Stimulated activated CD4-positive, alpha-beta T cell treated with anti-CD3 and anti-CD28 coated beads, TNF-alpha, amount 100 ng/mL, for 1 hour (primary cell): ENCODE data around the gene SP7.
"Not testable (repeated sequence)": the region's sequence is repeated elsewhere in the genome, so short reads cannot be mapped to it uniquely, and the experiment has no call there.

Experiments
- DNase-seq, 3 donors: peaks; one replicate each; pipeline ENCODE4 v3.0.0-alpha.2; 2020; ENCODE audit warnings: low read depth in 3 of 3, low spot score in 1 of 3

The SP7 gene

GRCh38 chr12:53347905-53348304 is 11.8 kb upstream of the SP7 start:
- DNase-seq, result no peak

- DNase-seq, result no peak
Observed at GRCh38 chr12:53346491-53346890, 10.3 kb upstream of the SP7 start.

DNA sequence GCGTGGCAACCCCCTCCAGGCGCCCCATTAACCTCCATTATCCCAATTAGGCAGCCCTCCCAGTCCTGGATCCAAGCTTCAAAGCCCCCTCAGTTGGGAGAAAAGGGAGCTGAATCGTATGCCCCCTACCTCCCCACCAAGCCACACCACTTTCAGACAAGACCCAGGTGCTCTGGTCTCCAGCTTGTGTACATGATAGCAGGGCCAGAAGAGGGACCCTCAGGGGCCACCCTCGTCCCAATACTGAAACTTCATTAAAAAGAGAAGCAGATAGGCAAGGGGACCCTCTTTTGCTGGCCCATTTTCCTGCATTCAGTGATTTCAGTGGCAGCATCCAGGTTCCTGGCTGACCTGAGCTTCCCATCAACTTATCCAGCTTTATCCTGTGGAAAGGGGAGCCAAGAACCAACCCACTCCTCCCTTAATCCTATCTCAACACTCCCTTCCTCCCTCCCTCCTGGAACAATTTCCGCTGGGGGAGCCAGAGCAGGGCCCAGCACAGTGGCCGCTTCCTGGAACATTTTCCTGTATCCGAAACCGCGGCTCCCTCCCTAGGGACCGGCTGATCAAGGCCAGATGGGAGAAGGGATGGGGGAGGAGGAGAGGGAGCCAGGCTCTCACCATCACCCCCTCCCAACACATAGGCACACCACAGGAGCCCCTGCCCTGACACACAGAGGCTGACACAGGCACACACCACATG is 9.5 kb upstream of the SP7 start:
- no peak for DNase-seq

DNA sequence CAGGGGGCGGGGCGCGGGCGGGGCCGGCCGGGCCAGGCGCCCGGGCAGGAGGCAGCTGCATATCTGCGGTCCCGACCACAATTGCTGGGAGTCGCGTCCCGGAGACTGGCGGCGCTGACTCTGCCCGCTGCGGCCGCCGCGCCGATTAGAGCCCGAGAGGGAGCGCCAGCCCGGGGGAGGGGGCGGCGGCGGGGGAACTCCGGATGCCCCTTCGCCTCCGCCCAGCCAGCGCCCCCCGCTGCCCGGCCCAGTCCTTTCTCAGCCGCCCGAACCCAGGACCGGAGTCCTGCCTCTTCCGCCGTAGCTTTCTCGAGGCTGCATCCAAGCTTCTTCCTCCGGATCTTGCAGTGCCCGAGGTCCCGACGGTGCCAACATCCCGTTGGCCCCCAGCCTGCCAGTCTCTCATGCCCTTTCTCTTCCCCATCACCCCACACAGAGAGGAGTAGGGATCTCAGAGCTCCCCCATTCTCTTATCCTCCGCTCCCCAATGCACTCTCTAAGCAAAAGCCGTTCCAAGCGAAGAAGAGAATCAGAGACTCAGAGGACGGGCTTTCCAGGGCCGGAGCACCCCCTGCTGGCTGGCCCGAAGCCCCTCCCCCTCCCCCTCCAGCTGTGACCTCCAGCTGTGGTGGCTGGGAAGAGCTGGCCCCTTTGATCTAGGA is 8.8 kb upstream of the SP7 start:
- DNase-seq, result peak; percentile 41 to 68 (median 42)

- no peak for DNase-seq
Observed at GRCh38 chr12:53344487-53344823, 8.3 kb upstream of the SP7 start.

GRCh38 chr12:53343969-53344368 is 7.8 kb upstream of the SP7 start:
- no peak for DNase-seq

DNA sequence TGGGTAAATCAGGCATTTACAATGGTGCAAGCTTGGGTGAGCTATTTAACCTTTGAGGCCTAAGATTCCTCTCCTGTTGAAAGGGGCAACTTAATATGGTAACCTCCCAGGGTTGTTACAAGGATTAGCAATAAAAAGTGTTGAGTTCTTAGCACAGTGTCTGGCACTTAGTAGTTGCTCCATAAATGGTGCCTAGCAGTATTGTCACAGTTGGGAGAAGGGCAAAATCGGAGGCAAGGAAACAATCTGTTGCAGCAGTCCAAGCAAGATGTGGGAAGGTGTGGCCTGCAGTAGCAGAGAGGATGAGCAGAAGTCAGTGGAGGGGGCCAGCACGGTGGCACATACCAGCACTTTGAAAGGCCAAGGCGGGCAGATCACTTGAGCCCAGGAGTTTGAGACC is 7.3 kb upstream of the SP7 start:
- no peak for DNase-seq

- DNase-seq, result no peak
Observed at GRCh38 chr12:53340398-53340797, 4.2 kb upstream of the SP7 start.

DNA sequence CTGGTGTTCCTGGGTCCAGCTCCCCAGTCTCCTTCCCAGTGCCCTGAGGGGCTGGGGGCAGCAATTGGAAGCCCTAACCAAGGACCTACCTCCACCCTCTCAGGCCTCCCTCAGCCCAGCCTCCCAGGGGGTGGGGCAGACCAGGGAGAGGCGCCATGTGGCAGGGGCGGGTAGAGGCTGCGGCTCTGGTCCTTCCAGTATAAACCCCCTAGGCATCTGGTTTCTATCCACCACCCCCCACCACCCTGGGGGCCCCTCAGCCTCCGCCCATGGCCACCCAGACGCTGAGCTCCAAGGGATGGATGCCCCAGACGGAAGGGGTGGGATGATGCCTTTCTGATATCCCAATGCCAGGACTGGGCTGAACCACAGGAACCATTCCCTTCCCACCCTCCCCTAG is 2.8 kb upstream of the SP7 start:
- no peak for DNase-seq

DNA sequence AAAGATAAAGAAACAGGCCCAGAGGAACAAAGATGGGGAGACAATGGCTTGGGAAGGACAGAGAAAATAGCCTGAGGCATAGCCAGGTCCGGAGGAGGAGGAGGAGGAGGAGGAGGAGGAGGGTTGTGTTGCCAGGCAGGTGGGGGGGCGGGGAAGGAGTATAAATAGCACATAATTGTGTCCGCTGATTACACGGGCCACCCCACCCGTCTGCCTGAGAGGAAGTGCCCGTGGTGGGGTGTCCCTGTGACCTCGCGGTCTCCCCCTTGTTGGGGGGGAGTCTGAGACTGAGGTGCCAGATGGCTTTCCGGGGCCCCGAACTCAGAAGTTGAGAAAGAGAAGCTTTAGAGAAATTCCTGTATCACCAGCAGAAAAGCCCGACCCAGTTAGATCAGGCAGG is 1.9 kb upstream of the SP7 start:
- no peak for DNase-seq

GRCh38 chr12:53334822-53335221 is 1.3 kb downstream of the SP7 start:
- no peak for DNase-seq

DNA sequence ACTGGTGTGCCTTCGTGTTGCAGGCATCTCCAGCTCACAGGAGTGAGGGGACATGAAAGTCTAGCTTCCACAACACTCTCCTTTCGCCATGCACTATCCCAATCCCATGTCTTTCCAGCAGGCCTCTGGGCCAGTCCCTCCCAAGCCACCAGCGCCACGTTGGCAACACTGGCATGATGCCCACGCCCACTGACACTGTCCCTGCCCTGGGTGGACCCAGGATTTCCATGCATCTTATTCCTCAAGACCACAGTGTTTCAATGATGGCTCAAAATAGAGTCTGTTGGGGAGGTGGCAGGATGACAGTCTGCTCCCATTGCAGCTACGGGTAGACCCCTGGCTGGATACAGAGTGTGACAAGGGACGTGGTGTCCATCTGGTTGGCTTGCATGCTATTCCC is 2.3 kb downstream of the SP7 start:
- no peak for DNase-seq

DNA sequence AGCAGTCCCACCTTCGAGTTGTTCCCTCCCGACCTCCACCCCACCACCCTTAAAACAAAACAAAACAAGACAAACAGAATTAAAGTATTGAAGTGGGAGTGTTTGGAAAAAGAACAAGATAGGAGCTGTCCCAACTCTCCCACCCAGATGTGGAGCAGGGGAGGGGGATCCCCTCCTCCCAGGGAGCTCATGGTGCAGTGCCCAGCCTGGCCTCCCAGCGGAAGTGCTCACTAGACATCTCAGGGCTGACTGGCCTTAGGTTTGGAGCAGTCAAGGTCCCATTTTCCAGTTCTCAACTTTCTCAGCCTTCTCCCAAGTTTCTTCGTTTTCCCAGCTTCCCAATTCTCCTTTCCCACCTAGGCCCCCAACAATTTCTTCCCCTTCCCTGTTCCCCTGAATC is 2.9 kb downstream of the SP7 start:
- no peak for DNase-seq

DNA sequence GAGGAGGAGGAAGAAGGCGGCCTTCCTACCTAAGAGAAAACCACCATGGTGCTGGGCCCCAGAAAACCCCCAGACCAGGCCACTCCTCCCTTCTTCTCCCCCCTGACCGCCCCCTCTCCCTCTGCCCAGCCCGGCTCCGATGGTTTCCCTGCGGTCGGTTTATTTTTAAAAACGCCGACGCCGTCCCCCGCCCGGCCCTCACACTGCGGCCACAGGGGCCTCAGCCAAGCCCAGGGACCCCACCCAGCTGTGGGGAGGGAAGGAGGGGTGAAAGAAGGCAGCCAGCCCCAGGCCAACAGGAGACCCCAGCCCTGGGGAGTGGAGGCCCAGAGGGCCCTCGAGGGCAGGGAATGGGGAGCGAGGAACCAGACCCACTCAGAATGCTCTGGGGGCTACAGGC is 3.4 kb downstream of the SP7 start:
- no peak for DNase-seq

GRCh38 chr12:53332339-53332738 is 3.8 kb downstream of the SP7 start:
- DNase-seq, result not testable (repeated sequence)

- DNase-seq, result no peak
Observed at GRCh38 chr12:53330671-53331070, 5.5 kb downstream of the SP7 start.

DNA sequence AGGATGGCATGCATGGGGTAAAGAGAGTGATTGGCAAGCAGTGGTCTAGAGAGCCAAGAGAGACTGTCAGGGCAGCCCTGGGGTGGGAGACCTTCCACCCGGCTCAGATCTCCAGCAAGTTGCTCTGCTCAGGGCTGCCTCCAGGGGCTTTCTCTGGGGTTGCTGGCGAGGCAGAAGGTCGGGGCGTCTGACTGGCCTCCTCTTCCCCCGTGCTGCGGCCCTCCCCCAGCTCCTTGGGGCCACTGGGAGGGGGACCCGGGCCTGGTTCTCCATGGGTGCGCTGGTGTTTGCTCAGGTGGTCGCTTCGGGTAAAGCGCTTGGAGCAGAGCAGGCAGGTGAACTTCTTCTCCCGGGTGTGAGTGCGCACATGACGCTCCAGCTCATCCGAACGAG is 8.1 kb downstream of the SP7 start:
- no peak for DNase-seq

- no peak for DNase-seq
Observed at GRCh38 chr12:53327435-53328042, 8.6 kb downstream of the SP7 start.

- DNase-seq, result no peak
Observed at GRCh38 chr12:53326460-53327185, 9.5 kb downstream of the SP7 start.

DNA sequence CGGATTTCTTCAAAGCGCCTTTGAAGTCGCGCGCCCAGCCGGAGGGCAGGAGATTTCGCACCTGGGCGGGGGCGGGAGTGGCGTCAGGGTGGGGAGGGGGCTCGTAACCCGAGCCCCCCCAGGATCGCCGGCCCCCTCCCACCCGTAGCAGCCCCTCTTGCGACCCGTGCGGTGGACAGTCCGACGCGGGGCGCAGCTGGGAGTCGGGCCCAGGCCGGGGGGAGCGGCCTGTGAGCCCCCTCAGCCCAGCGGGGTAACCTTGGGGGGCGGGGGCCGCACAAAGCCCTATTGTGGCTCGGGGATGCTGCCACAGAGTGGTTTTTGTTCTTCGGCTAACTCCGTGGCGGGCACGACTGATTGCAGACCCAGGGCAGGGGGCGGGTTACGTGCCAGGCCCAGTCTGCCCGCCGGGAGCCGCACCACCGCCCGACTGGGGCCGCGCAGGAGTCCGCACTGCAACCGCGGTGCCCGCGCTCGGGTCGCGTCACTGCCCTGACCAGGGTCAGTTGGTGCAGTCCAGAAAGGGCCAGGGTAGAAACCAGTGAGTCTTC is 10.6 kb downstream of the SP7 start:
- DNase-seq, result no peak

- peak; percentile 52 to 72 (median 64) for DNase-seq
Observed at GRCh38 chr12:53324779-53325510, 11.2 kb downstream of the SP7 start.
